SK-N-SH treated with all-trans-retinoic acid at 6 μM for 48 hours (cell line): Measurements from ENCODE around the gene TIMP2.

ENCODE experiments used
- ATAC-seq: fragments of 200-7000 bp; cut with Tn5 transposase; 3 replicates; pipeline ENCODE4 v1.9.1; 2020; ENCODE audit warnings: mild to moderate bottlenecking, moderate library complexity
- ARNTL ChIP-seq: fragments of 450-650 bp; formaldehyde crosslinking; IDR thresholded peaks from 2 replicates; pipeline ENCODE4 v1.5.0; 2020; ENCODE audit warnings: low read depth, mild to moderate bottlenecking, moderate library complexity, borderline replicate concordance
- BACH2 ChIP-seq: fragments of 250-450 bp; sonication (Bioruptor Pico); IDR thresholded peaks from 2 replicates; pipeline ENCODE4 v1.9.0; 2021; ENCODE audit warnings: mild to moderate bottlenecking, borderline replicate concordance
- CSDC2 ChIP-seq: fragments of 250-450 bp; sonication (Bioruptor Pico); IDR thresholded peaks from 2 replicates; pipeline ENCODE4 v1.5.0; 2020; ENCODE audit warnings: mild to moderate bottlenecking, moderate library complexity
- ISL1 ChIP-seq: fragments of 250-450 bp; sonication (Bioruptor Pico); IDR thresholded peaks from 2 replicates; pipeline ENCODE4 v2.1.2; 2022; ENCODE audit warnings: mild to moderate bottlenecking, moderate library complexity
- OSR1 ChIP-seq: fragments of 250-450 bp; sonication (Bioruptor Pico); IDR thresholded peaks from 2 replicates; pipeline ENCODE4 v1.8.0; 2022; ENCODE audit warnings: moderate library complexity, mild to moderate bottlenecking, inconsistent platforms
- PPARA ChIP-seq: fragments of 250-450 bp; sonication (Bioruptor Pico); IDR thresholded peaks from 2 replicates; pipeline ENCODE4 v1.5.0; 2020; ENCODE audit warnings: mild to moderate bottlenecking, borderline replicate concordance
- RARB ChIP-seq: fragments of 250-450 bp; sonication (Bioruptor Pico); IDR thresholded peaks from 2 replicates; pipeline ENCODE4 v1.8.0; 2021; ENCODE audit warnings: mild to moderate bottlenecking, moderate library complexity
- SNAI2 ChIP-seq: fragments of 250-450 bp; sonication (Bioruptor Pico); IDR thresholded peaks from 2 replicates; pipeline ENCODE4 v1.5.0; 2020; ENCODE audit warnings: mild to moderate bottlenecking, moderate library complexity
- TOX ChIP-seq: fragments of 250-450 bp; sonication (Bioruptor Pico); IDR thresholded peaks from 2 replicates; pipeline ENCODE4 v1.8.0; 2021; ENCODE audit warnings: mild to moderate bottlenecking, moderate library complexity, borderline replicate concordance
- ZC3H10 ChIP-seq: fragments of 250-450 bp; sonication (Bioruptor Pico); IDR thresholded peaks from 2 replicates; pipeline ENCODE4 v1.5.1; 2021; ENCODE audit warnings: mild to moderate bottlenecking, moderate library complexity
- ZFP3 ChIP-seq: fragments of 250-450 bp; sonication (Bioruptor Pico); IDR thresholded peaks from 2 replicates; pipeline ENCODE4 v1.5.0; 2020; ENCODE audit warnings: mild to moderate bottlenecking, moderate library complexity
- ZFP30 ChIP-seq: fragments of 450-650 bp; formaldehyde crosslinking; IDR thresholded peaks from 2 replicates; pipeline ENCODE4 v1.5.0; 2022; ENCODE audit warnings: mild to moderate bottlenecking, moderate library complexity
- ZNF565 ChIP-seq: fragments of 450-650 bp; formaldehyde crosslinking; conservative IDR thresholded peaks from 2 replicates; pipeline ENCODE4 v1.5.0; 2020; ENCODE audit warnings: low read depth, mild to moderate bottlenecking, moderate library complexity
- ZNF8 ChIP-seq: fragments of 450-650 bp; formaldehyde crosslinking; IDR thresholded peaks from 2 replicates; pipeline ENCODE4 v1.5.0; 2020; ENCODE audit warnings: mild to moderate bottlenecking, moderate library complexity
- TF ChIP-seq, protein P1 (sequence below): fragments of 250-450 bp; sonication (Bioruptor Pico); IDR thresholded peaks from 2 replicates; pipeline ENCODE4 v1.5.0; 2020; ENCODE audit warnings: mild to moderate bottlenecking, moderate library complexity
- TF ChIP-seq, protein P2 (sequence below): fragments of 250-450 bp; sonication (Bioruptor Pico); IDR thresholded peaks from 2 replicates; pipeline ENCODE4 v1.5.1; 2020; ENCODE audit warnings: low read depth, mild to moderate bottlenecking, moderate library complexity
- TF ChIP-seq, protein P3 (sequence below): fragments of 250-450 bp; sonication (Bioruptor Pico); IDR thresholded peaks from 2 replicates; pipeline ENCODE4 v1.8.0; 2020; ENCODE audit warnings: mild to moderate bottlenecking, moderate library complexity, borderline replicate concordance
- TF ChIP-seq, protein P4 (sequence below): fragments of 250-450 bp; sonication (Bioruptor Pico); IDR thresholded peaks from 2 replicates; pipeline ENCODE4 v1.5.1; 2021; ENCODE audit warnings: mild to moderate bottlenecking, moderate library complexity
- TF ChIP-seq, protein P5 (sequence below): fragments of 250-450 bp; sonication (Bioruptor Pico); IDR thresholded peaks from 2 replicates; pipeline ENCODE4 v1.8.0; 2021; ENCODE audit warnings: low read depth, mild to moderate bottlenecking, moderate library complexity, borderline replicate concordance

The TIMP2 gene

DNA sequence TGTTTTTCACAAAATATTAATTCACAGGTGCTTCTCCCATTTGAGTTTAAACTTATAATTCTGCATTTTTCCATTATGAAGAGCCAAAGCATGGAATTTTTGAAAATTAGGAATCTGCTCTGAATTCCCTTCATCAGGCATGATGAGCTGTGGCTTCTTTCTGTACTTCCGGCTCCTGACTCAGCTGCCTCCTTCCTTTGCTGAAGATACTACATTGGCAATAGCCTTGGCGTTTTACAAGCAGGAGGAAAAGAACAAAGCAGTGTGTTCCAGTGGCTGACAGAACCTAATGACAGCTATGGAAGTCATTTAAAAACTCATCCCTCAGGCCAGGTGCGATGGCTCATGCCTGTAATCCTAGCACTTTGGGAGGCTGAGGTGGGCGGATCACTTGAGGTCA is 66.1 kb downstream of the TIMP2 start:
- no peak for ATAC-seq
- TF ChIP-seq CSDC2 (no peak), SNAI2 (no peak), BACH2 (no peak)
- TF ChIP-seq, protein P1, sequence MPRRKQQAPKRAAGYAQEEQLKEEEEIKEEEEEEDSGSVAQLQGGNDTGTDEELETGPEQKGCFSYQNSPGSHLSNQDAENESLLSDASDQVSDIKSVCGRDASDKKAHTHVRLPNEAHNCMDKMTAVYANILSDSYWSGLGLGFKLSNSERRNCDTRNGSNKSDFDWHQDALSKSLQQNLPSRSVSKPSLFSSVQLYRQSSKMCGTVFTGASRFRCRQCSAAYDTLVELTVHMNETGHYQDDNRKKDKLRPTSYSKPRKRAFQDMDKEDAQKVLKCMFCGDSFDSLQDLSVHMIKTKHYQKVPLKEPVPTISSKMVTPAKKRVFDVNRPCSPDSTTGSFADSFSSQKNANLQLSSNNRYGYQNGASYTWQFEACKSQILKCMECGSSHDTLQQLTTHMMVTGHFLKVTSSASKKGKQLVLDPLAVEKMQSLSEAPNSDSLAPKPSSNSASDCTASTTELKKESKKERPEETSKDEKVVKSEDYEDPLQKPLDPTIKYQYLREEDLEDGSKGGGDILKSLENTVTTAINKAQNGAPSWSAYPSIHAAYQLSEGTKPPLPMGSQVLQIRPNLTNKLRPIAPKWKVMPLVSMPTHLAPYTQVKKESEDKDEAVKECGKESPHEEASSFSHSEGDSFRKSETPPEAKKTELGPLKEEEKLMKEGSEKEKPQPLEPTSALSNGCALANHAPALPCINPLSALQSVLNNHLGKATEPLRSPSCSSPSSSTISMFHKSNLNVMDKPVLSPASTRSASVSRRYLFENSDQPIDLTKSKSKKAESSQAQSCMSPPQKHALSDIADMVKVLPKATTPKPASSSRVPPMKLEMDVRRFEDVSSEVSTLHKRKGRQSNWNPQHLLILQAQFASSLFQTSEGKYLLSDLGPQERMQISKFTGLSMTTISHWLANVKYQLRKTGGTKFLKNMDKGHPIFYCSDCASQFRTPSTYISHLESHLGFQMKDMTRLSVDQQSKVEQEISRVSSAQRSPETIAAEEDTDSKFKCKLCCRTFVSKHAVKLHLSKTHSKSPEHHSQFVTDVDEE, result no peak

DNA sequence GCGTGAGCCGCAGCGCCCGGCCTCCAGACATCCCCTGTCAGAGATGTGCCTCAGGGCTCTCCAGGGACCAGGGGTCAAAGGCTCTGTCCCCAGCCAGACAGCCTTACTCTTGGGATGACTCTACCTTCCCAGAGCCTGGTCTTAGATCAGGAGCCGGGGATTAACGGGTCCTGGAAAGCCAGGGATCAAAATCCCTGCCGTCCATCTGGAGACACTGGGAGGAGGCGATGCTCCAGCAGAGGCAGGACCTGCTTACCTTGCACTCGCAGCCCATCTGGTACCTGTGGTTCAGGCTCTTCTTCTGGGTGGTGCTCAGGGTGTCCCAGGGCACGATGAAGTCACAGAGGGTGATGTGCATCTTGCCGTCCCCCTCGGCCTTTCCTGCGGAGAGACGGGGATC is 67.9 kb downstream of the TIMP2 start:
- TF ChIP-seq TOX (CRISPR knock-in tag) (no peak), ZFP30 (CRISPR knock-in tag) (no peak), ZFP3 (CRISPR knock-in tag) (no peak), RARB (CRISPR knock-in tag) (no peak), PPARA (CRISPR knock-in tag) (no peak), ARNTL (CRISPR knock-in tag) (no peak), BACH2 (no peak), CSDC2 (no peak), ZNF565 (CRISPR knock-in tag) (no peak), ISL1 (CRISPR knock-in tag) (no peak)
- TF ChIP-seq, protein P2, sequence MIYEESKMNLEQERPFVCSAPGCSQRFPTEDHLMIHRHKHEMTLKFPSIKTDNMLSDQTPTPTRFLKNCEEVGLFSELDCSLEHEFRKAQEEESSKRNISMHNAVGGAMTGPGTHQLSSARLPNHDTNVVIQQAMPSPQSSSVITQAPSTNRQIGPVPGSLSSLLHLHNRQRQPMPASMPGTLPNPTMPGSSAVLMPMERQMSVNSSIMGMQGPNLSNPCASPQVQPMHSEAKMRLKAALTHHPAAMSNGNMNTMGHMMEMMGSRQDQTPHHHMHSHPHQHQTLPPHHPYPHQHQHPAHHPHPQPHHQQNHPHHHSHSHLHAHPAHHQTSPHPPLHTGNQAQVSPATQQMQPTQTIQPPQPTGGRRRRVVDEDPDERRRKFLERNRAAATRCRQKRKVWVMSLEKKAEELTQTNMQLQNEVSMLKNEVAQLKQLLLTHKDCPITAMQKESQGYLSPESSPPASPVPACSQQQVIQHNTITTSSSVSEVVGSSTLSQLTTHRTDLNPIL (CRISPR knock-in tag), result no peak
- TF ChIP-seq, protein P1, result no peak
- TF ChIP-seq, protein P3, sequence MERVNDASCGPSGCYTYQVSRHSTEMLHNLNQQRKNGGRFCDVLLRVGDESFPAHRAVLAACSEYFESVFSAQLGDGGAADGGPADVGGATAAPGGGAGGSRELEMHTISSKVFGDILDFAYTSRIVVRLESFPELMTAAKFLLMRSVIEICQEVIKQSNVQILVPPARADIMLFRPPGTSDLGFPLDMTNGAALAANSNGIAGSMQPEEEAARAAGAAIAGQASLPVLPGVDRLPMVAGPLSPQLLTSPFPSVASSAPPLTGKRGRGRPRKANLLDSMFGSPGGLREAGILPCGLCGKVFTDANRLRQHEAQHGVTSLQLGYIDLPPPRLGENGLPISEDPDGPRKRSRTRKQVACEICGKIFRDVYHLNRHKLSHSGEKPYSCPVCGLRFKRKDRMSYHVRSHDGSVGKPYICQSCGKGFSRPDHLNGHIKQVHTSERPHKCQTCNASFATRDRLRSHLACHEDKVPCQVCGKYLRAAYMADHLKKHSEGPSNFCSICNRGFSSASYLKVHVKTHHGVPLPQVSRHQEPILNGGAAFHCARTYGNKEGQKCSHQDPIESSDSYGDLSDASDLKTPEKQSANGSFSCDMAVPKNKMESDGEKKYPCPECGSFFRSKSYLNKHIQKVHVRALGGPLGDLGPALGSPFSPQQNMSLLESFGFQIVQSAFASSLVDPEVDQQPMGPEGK, result no peak
- TF ChIP-seq, protein P4, sequence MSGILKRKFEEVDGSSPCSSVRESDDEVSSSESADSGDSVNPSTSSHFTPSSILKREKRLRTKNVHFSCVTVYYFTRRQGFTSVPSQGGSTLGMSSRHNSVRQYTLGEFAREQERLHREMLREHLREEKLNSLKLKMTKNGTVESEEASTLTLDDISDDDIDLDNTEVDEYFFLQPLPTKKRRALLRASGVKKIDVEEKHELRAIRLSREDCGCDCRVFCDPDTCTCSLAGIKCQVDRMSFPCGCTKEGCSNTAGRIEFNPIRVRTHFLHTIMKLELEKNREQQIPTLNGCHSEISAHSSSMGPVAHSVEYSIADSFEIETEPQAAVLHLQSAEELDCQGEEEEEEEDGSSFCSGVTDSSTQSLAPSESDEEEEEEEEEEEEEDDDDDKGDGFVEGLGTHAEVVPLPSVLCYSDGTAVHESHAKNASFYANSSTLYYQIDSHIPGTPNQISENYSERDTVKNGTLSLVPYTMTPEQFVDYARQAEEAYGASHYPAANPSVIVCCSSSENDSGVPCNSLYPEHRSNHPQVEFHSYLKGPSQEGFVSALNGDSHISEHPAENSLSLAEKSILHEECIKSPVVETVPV (CRISPR knock-in tag), result no peak

DNA sequence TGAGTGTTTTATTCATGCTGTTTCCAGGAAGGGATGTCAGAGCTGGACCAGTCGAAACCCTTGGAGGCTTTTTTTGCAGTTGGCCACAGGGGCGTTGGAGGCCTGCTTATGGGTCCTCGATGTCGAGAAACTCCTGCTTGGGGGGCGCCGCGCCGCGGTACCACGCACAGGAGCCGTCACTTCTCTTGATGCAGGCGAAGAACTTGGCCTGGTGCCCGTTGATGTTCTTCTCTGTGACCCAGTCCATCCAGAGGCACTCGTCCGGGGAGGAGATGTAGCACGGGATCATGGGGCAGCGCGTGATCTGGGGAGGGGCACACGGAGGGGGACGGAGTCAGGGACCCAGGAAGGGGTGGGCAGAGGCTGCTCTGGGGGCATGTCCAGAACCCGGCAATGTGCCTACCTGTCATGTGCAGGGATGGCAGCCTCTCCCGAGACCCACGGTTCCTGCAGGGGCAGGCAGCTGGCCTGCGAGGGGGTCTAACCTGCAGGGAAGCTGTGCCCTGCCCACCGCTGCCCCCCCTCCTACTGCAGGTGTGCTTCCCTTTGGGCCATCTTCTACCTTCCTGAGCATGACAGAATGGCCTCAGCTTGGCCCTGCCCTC is 69.5 kb downstream of the TIMP2 start:
- TF ChIP-seq ZNF8 (CRISPR knock-in tag) (no peak), BACH2 (no peak), ZFP3 (CRISPR knock-in tag) (no peak), TOX (CRISPR knock-in tag) (no peak)
- no peak for ATAC-seq

More for the DNA sequence above, 67.9 kb downstream of the TIMP2 start:
- ATAC-seq, result no peak

DNA sequence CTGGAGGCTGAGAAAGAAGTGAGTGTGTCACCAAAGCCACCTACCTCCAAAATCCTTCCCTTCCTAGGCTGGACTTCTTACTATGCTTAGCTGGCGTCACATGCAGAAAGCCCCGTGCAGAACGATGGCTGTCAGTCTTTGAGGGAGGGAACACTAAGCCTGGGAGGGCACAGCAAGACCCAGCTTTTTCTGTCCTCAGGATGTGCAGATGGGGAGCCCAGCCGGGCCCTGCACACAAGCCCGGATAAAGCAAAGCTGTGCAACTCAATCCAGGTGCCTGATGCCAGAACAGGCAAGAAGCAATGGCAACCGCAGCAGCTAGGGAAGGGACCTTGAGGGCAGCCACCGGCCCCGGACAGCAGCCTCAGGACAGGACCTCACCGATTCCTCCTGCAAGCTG is 70.7 kb downstream of the TIMP2 start:
- no peak for TF ChIP-seq OSR1 (CRISPR knock-in tag)
- no peak for TF ChIP-seq ZC3H10
- TF ChIP-seq, protein P5, sequence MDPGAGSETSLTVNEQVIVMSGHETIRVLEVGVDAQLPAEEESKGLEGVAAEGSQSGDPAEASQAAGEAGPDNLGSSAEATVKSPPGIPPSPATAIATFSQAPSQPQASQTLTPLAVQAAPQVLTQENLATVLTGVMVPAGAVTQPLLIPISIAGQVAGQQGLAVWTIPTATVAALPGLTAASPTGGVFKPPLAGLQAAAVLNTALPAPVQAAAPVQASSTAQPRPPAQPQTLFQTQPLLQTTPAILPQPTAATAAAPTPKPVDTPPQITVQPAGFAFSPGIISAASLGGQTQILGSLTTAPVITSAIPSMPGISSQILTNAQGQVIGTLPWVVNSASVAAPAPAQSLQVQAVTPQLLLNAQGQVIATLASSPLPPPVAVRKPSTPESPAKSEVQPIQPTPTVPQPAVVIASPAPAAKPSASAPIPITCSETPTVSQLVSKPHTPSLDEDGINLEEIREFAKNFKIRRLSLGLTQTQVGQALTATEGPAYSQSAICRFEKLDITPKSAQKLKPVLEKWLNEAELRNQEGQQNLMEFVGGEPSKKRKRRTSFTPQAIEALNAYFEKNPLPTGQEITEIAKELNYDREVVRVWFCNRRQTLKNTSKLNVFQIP (CRISPR knock-in tag), result no peak
- no peak for ATAC-seq
